Measurements from ENCODE around the gene DNMT3A. TPM values are rescaled to one million over a fixed set of nuclear protein-coding genes. Genes with fewer than 3 reads are reported as not detected.

The DNMT3A gene
- total and polyA plus RNA-seq, 2 donors (not counting 3 experiments of a cell fraction or from before 2014, with no cell fraction given), result 23.3 to 71.7 TPM

- Histone ChIP-seq H3K79me2 (ENCODE audit: control insufficient read depth, insufficient read depth, low read length) (no peaks in the 10 kb centered on the region), H4K20me1 (replicated peaks; ENCODE audit: control insufficient read depth, extremely low read depth, insufficient read depth, low read length) (no peaks in the 10 kb centered on the region), H3K4me2 (ENCODE audit: insufficient read depth, low read length) (no peak overlapping the region), H3K4me3 (replicated peaks in 1 of 3; ENCODE audit: insufficient read depth in 1 of 3, low read depth in 1 of 3, low read length in 3 of 3) (no peak overlapping the region), H2AFZ (ENCODE audit: low read depth, low read length) (no peak overlapping the region), H3K9me1 (replicated peaks; ENCODE audit: control insufficient read depth, extremely low read depth, insufficient read depth, low read length) (no peaks in the 10 kb centered on the region), H3K36me3 (ENCODE audit: control insufficient read depth in 2 of 2, extremely low read depth in 1 of 2, insufficient read depth in 2 of 2, low read length in 2 of 2) (peaks cover 0 to 4% of the 10 kb centered on the region in 2 experiments), H3K9ac (replicated peaks; ENCODE audit: extremely low read depth, insufficient read depth, low read length) (no peak overlapping the region), H3K27ac (ENCODE audit: insufficient read depth, low read depth, low read length) (no peak overlapping the region), H3K4me1 (ENCODE audit: control insufficient read depth, extremely low read depth, insufficient read depth, low read length) (no peaks in the 10 kb centered on the region), H3K27me3 (ENCODE audit: control insufficient read depth in 2 of 2, insufficient read depth in 2 of 2, low read length in 2 of 2) (no peaks in the 10 kb centered on the region), H3K9me3 (replicated peaks; ENCODE audit: control insufficient read depth, insufficient read depth, low read length) (no peaks in the 10 kb centered on the region)
- no peak for DNase-seq (ENCODE audit: low read depth, low spot score)
- TF ChIP-seq GATA2 (IDR thresholded peaks at IDR 0.05; ENCODE audit: insufficient read depth, insufficient read length, low read depth, low read length) (no peak), MYC (IDR thresholded peaks at IDR 0.05; ENCODE audit: low read depth, low read length) (no peak), MAX (IDR thresholded peaks at IDR 0.05; ENCODE audit: insufficient read depth, insufficient read length) (no peak), POLR2A (IDR thresholded peaks at IDR 0.05; ENCODE audit: low read depth, low read length) (no peak)
- dilution Hi-C loops (cut with MboI; ENCODE audit: extremely low pct_ligation_motif_present, low sequenced_read_pairs) (no loop called here), intact Hi-C loops (cut with micrococcal nuclease) (no loop called here)
- no TSS peak for BruUV-seq (replicated peaks)
- ChIA-PET CTCF (interaction anchor here (0.6 kb wide), 1 partner anchor 68 kb away, joined by 3 read pairs; no protein-coding TSS in a partner anchor), POLR2A (no interaction called here)
- FAIRE-seq, result no peak
Measured at GRCh38 chr2:25262288-25262687, 79.4 kb downstream of the DNMT3A start.

- Histone ChIP-seq H3K4me3 (replicated peaks in 1 of 3; ENCODE audit: insufficient read depth in 1 of 3, low read depth in 1 of 3, low read length in 3 of 3) (no peak overlapping the region), H3K9me1 (replicated peaks; ENCODE audit: control insufficient read depth, extremely low read depth, insufficient read depth, low read length) (no peaks in the 10 kb centered on the region), H3K4me1 (ENCODE audit: control insufficient read depth, extremely low read depth, insufficient read depth, low read length) (no peaks in the 10 kb centered on the region), H2AFZ (ENCODE audit: low read depth, low read length) (no peak overlapping the region), H3K4me2 (ENCODE audit: insufficient read depth, low read length) (no peak overlapping the region), H3K27me3 (ENCODE audit: control insufficient read depth in 2 of 2, insufficient read depth in 2 of 2, low read length in 2 of 2) (no peaks in the 10 kb centered on the region), H3K27ac (ENCODE audit: insufficient read depth, low read depth, low read length) (no peak overlapping the region), H3K36me3 (ENCODE audit: control insufficient read depth in 2 of 2, extremely low read depth in 1 of 2, insufficient read depth in 2 of 2, low read length in 2 of 2) (peaks cover 0 to 2% of the 10 kb centered on the region in 2 experiments), H3K79me2 (ENCODE audit: control insufficient read depth, insufficient read depth, low read length) (no peaks in the 10 kb centered on the region), H3K9me3 (replicated peaks; ENCODE audit: control insufficient read depth, insufficient read depth, low read length) (no peaks in the 10 kb centered on the region), H4K20me1 (replicated peaks; ENCODE audit: control insufficient read depth, extremely low read depth, insufficient read depth, low read length) (no peaks in the 10 kb centered on the region), H3K9ac (replicated peaks; ENCODE audit: extremely low read depth, insufficient read depth, low read length) (no peak overlapping the region)
- intact Hi-C loops (cut with micrococcal nuclease) (no loop called here), dilution Hi-C loops (cut with MboI; ENCODE audit: extremely low pct_ligation_motif_present, low sequenced_read_pairs) (no loop called here)
- no peak for DNase-seq (ENCODE audit: low read depth, low spot score)
- FAIRE-seq, result no peak
- TF ChIP-seq EZH2 (IDR thresholded peaks at IDR 0.05; ENCODE audit: borderline replicate concordance, low read depth, low read length, severe bottlenecking) (no peak), MAX (IDR thresholded peaks at IDR 0.05; ENCODE audit: insufficient read depth, insufficient read length) (no peak), POLR2A (IDR thresholded peaks at IDR 0.05; ENCODE audit: low read depth, low read length) (no peak), CTCF (IDR thresholded peaks at IDR 0.05; ENCODE audit: extremely low read depth in 1 of 2, insufficient read depth in 1 of 2, low read depth in 1 of 2, low read length in 2 of 2) (no peak), FOS (IDR thresholded peaks at IDR 0.05; ENCODE audit: borderline replicate concordance, insufficient read depth, low read length) (no peak)
- ChIA-PET CTCF (interaction anchor here (1.1 to 2.0 kb wide), 3 partner anchors 8 to 35 kb away, joined by 3 to 7 read pairs (median 3); no protein-coding TSS in a partner anchor), POLR2A (no interaction called here)
- BruUV-seq (replicated peaks), result no TSS peak
Measured at GRCh38 chr2:25259737-25260124, 82.0 kb downstream of the DNMT3A start.
